IMR-90 (cell line): ENCODE results near the gene CDK5RAP2.

ENCODE experiments used
- CTCF ChIP-seq: conservative IDR thresholded peaks from 2 replicates; pipeline ENCODE4 v1.5.1; 2012; ENCODE audit warnings: mild to moderate bottlenecking, low read depth, low read length, improper control_type of control experiment
- MXI1 ChIP-seq: IDR thresholded peaks from 2 replicates; pipeline ENCODE4 v1.6.1; 2012; ENCODE audit warnings: low read depth, mild to moderate bottlenecking, low read length, moderate library complexity, borderline replicate concordance
- POLR2A ChIP-seq: IDR thresholded peaks from 2 replicates; pipeline ENCODE4 v1.6.1; 2012; ENCODE audit warnings: mild to moderate bottlenecking, low read depth, low read length

- TF ChIP-seq POLR2A (no peak), MXI1 (no peak), CTCF (no peak)
Observed at GRCh38 chr9:120452631-120453030, 127.3 kb downstream of the CDK5RAP2 start.
